H1 (cell line): Measurements from ENCODE around the gene C17orf114.

Experiments used
- CTCF ChIA-PET: fragments of 300-600 bp; sonication (Branson Sonifier 250); formaldehyde crosslinking; loops from one replicate; lab custom pipeline; 2021; ENCODE audit not compliant: partially characterized antibody; lab: Charles Lee
- POLR2A ChIA-PET: fragments of 300-600 bp; sonication (Branson Sonifier 250); formaldehyde crosslinking; loops from one replicate; lab custom pipeline; 2021; ENCODE audit warnings: inconsistent platforms; ENCODE audit not compliant: partially characterized antibody; lab: Charles Lee
- DNase-seq, 2 experiments: peaks; one replicate each; pipeline versions ENCODE4 v3.0.0 to v3.0.0-alpha.2; 2010 to 2022; ENCODE audit warnings: low spot score in 2 of 2, low read depth in 1 of 2, mixed read lengths in 1 of 2
- FAIRE-seq: peaks from 2 replicates; lab custom pipeline; 2011; peaks lifted over from hg19 to GRCh38; lab: Jason Lieb, UNC
- H2AFZ ChIP-seq: 2 replicates; pipeline ENCODE4 v1.8.1; 2012; ENCODE audit warnings: low read length, inconsistent platforms
- H2AK5ac ChIP-seq: 2 replicates; pipeline ENCODE4 v1.6.1; 2013; ENCODE audit warnings: low read depth, low read length
- H2BK120ac ChIP-seq: replicated peaks from 2 replicates; pipeline ENCODE3; 2013; ENCODE audit warnings: low read depth, low read length, inconsistent platforms
- H2BK12ac ChIP-seq: 2 replicates; pipeline ENCODE4 v1.6.1; 2013; ENCODE audit warnings: low read depth, low read length
- H2BK15ac ChIP-seq: 2 replicates; pipeline ENCODE4 v1.6.1; 2013; ENCODE audit warnings: low read length
- H2BK20ac ChIP-seq: 2 replicates; pipeline ENCODE4 v1.6.1; 2013; ENCODE audit warnings: low read length
- H2BK5ac ChIP-seq: 2 replicates; pipeline ENCODE4 v1.6.1; 2013; ENCODE audit warnings: low read depth, low read length
- H3K14ac ChIP-seq: 2 replicates; pipeline ENCODE4 v1.6.1; 2013; ENCODE audit warnings: inconsistent platforms; ENCODE audit not compliant: insufficient read length
- H3K18ac ChIP-seq: 2 replicates; pipeline ENCODE4 v1.6.1; 2013; ENCODE audit warnings: low read length; ENCODE audit errors: extremely low read depth
- H3K23ac ChIP-seq: 2 replicates; pipeline ENCODE4 v1.6.1; 2013; ENCODE audit warnings: inconsistent platforms; ENCODE audit not compliant: insufficient read length
- H3K23me2 ChIP-seq: 2 replicates; pipeline ENCODE4 v1.6.1; 2013; ENCODE audit warnings: low read depth, low read length
- H3K27ac ChIP-seq: 2 replicates; pipeline ENCODE4 v1.6.1; 2011; ENCODE audit warnings: low read depth, low read length, inconsistent platforms
- H3K27me3 ChIP-seq, 4 experiments: replicated peaks in 1 of 4; 1 replicate in 1 of 4; 2 replicates in 3 of 4; pipeline versions ENCODE4 v1.6.1 to v1.8.1; 2011 to 2013; ENCODE audit warnings: low read length in 3 of 4, mild to moderate bottlenecking in 3 of 4, inconsistent platforms in 2 of 4, mixed read lengths in 2 of 4, moderate library complexity in 1 of 4; ENCODE audit not compliant: control insufficient read depth in 3 of 4, insufficient read depth in 3 of 4; ENCODE audit errors: extremely low read depth in 1 of 4
- H3K36me3 ChIP-seq, 4 experiments: 2 replicates each; pipeline versions ENCODE4 v1.6.1 to v1.8.1; 2011 to 2013; ENCODE audit warnings: mild to moderate bottlenecking in 4 of 4, low read length in 3 of 4, moderate library complexity in 2 of 4, control low read depth in 1 of 4, inconsistent platforms in 1 of 4; ENCODE audit not compliant: insufficient read depth in 4 of 4, control insufficient read depth in 2 of 4
- H3K4ac ChIP-seq: replicated peaks from 2 replicates; pipeline ENCODE3; 2013; ENCODE audit warnings: low read length, low read depth, mixed read lengths, inconsistent platforms; ENCODE audit not compliant: insufficient read length
- H3K4me1 ChIP-seq, 4 experiments: replicated peaks in 1 of 4; 1 replicate in 1 of 4; 2 replicates in 3 of 4; pipeline versions ENCODE4 v1.6.1 to v1.8.1; 2011 to 2013; ENCODE audit warnings: low read length in 3 of 4, inconsistent platforms in 2 of 4, mixed read lengths in 1 of 4; ENCODE audit not compliant: insufficient read depth in 4 of 4, control insufficient read depth in 3 of 4
- H3K4me2 ChIP-seq, 2 experiments: 2 replicates each; pipeline versions ENCODE4 v1.6.1 to v1.8.1; 2011 to 2013; ENCODE audit warnings: low read depth in 2 of 2, low read length in 2 of 2, control low read depth in 1 of 2, inconsistent platforms in 1 of 2, mild to moderate bottlenecking in 1 of 2; ENCODE audit not compliant: insufficient read depth in 1 of 2
- H3K4me3 ChIP-seq, 4 experiments: fragments of 200-600, 300-600 bp in 1 of 4; sonication (generic), shearing (Covaris generic), sonication (Bioruptor Twin) in 1 of 4; 2 replicates each; pipeline versions ENCODE4 v1.5.1 to v1.8.1; 2011 to 2016; ENCODE audit warnings: low read length in 4 of 4, low read depth in 3 of 4, control low read depth in 2 of 4, inconsistent platforms in 2 of 4, mild to moderate bottlenecking in 2 of 4, mixed read lengths in 1 of 4, moderate library complexity in 1 of 4; ENCODE audit not compliant: insufficient read depth in 2 of 4; ENCODE audit errors: extremely low read depth in 1 of 4
- H3K56ac ChIP-seq: replicated peaks from 2 replicates; pipeline ENCODE3; 2013; ENCODE audit warnings: low read depth, mild to moderate bottlenecking, mixed read lengths, low read length, inconsistent platforms; ENCODE audit not compliant: insufficient read length
- H3K79me1 ChIP-seq: 2 replicates; pipeline ENCODE4 v1.6.1; 2013; ENCODE audit warnings: low read depth, low read length, control low read depth
- H3K79me2 ChIP-seq, 2 experiments: 2 replicates each; pipeline versions ENCODE4 v1.6.1 to v1.8.1; 2012 to 2013; ENCODE audit warnings: low read length in 2 of 2, mild to moderate bottlenecking in 2 of 2, inconsistent platforms in 1 of 2; ENCODE audit not compliant: insufficient read depth in 2 of 2, control insufficient read depth in 1 of 2
- H3K9ac ChIP-seq, 4 experiments: replicated peaks in 1 of 4; 1 replicate in 1 of 4; 2 replicates in 3 of 4; pipeline versions ENCODE4 v1.6.1 to v1.8.1; 2011 to 2013; ENCODE audit warnings: low read depth in 3 of 4, low read length in 3 of 4, control low read depth in 2 of 4, mild to moderate bottlenecking in 2 of 4, moderate library complexity in 2 of 4, inconsistent platforms in 1 of 4; ENCODE audit errors: extremely low read depth in 1 of 4
- H3K9me3 ChIP-seq, 2 experiments: 2 replicates each; pipeline versions ENCODE4 v1.6.1 to v1.8.1; 2012 to 2013; ENCODE audit warnings: mild to moderate bottlenecking in 2 of 2, moderate library complexity in 2 of 2, control low read depth in 1 of 2, inconsistent platforms in 1 of 2, low read depth in 1 of 2, low read length in 1 of 2, mixed read lengths in 1 of 2; ENCODE audit not compliant: insufficient read depth in 2 of 2
- H4K20me1 ChIP-seq, 2 experiments: replicated peaks in 1 of 2; 2 replicates each; pipeline versions ENCODE3 to v1.8.1; 2011 to 2013; ENCODE audit warnings: inconsistent platforms in 2 of 2, low read length in 2 of 2, mild to moderate bottlenecking in 1 of 2; ENCODE audit not compliant: insufficient read depth in 2 of 2, control insufficient read depth in 1 of 2
- H4K5ac ChIP-seq: 2 replicates; pipeline ENCODE4 v1.6.1; 2013; ENCODE audit warnings: low read length, low read depth, mixed read lengths, inconsistent platforms; ENCODE audit not compliant: insufficient read length
- H4K8ac ChIP-seq: 2 replicates; pipeline ENCODE4 v1.8.0; 2013; ENCODE audit warnings: mild to moderate bottlenecking, moderate library complexity, low read length, inconsistent platforms; ENCODE audit not compliant: insufficient read depth; ENCODE audit errors: extremely low read depth
- H4K91ac ChIP-seq: replicated peaks from 2 replicates; pipeline ENCODE3; 2013; ENCODE audit warnings: low read length, mixed read lengths, inconsistent platforms; ENCODE audit not compliant: insufficient read length
- ASH2L ChIP-seq: fragments of 200-600, 300-600 bp; sonication (generic); IDR thresholded peaks from one replicate; pipeline ENCODE4 v1.7.1; 2017; ENCODE audit warnings: low read length
- BCL11A ChIP-seq, 2 experiments: IDR thresholded peaks; one replicate each; pipeline ENCODE4 v1.6.1; 2011; ENCODE audit warnings: low read depth in 2 of 2, low read length in 2 of 2, mild to moderate bottlenecking in 2 of 2
- FOSL1 ChIP-seq: IDR thresholded peaks from 2 replicates; pipeline ENCODE4 v1.6.1; 2011; ENCODE audit warnings: mild to moderate bottlenecking, low read depth, low read length, moderate library complexity; ENCODE audit not compliant: insufficient read depth
- GABPA ChIP-seq: IDR thresholded peaks from 2 replicates; pipeline ENCODE4 v1.6.1; 2011; ENCODE audit warnings: mild to moderate bottlenecking, low read length, moderate library complexity, borderline replicate concordance; ENCODE audit not compliant: insufficient read depth
- JUN ChIP-seq: IDR thresholded peaks from 2 replicates; pipeline ENCODE4 v1.6.1; 2011; ENCODE audit warnings: low read depth, mild to moderate bottlenecking, improper control_type of control experiment, low read length
- NANOG ChIP-seq: IDR thresholded peaks from 2 replicates; pipeline ENCODE4 v1.6.1; 2011; ENCODE audit warnings: low read length, low read depth, mild to moderate bottlenecking, inconsistent platforms; ENCODE audit not compliant: insufficient read depth, poor library complexity, severe bottlenecking
- SIRT6 ChIP-seq: IDR thresholded peaks from one replicate; pipeline ENCODE4 v1.7.1; 2012; ENCODE audit warnings: low read length, inconsistent platforms
- SP4 ChIP-seq: IDR thresholded peaks from 2 replicates; pipeline ENCODE4 v1.6.1; 2012; ENCODE audit warnings: low read length, inconsistent platforms
- SUZ12 ChIP-seq: fragments of 200-600 bp; sonication (generic); IDR thresholded peaks from 2 replicates; pipeline ENCODE4 v1.6.1; 2012; ENCODE audit warnings: mild to moderate bottlenecking, inconsistent platforms, low read length, moderate library complexity, mixed read lengths
- TAF1 ChIP-seq: IDR thresholded peaks from 2 replicates; pipeline ENCODE4 v1.6.1; 2011; ENCODE audit warnings: mild to moderate bottlenecking, low read depth, low read length
- USF2 ChIP-seq: IDR thresholded peaks from 2 replicates; pipeline ENCODE4 v1.6.1; 2011; ENCODE audit warnings: low read length, improper control_type of control experiment
- YY1 ChIP-seq: IDR thresholded peaks from 2 replicates; pipeline ENCODE4 v1.6.1; 2011; ENCODE audit warnings: low read depth, mild to moderate bottlenecking, low read length
- ZNF274 ChIP-seq: IDR thresholded peaks from 2 replicates; pipeline ENCODE4 v1.7.0; 2012; ENCODE audit warnings: low read length, borderline replicate concordance; ENCODE audit errors: extremely low read depth
- WGBS, 2 experiments: shearing (Covaris generic) in 1 of 2; methylation state at CpG; one replicate each; pipeline versions ENCODE4 v1.1.6 to v1.1.7; 2013 to 2015; ENCODE audit warnings: low lambda C conversion rate in 2 of 2, mixed read lengths in 2 of 2, inconsistent platforms in 1 of 2, low coverage in 1 of 2, missing lambda C conversion rate in 1 of 2; ENCODE audit not compliant: insufficient replicate concordance in 2 of 2, insufficient coverage in 1 of 2, insufficient read length in 1 of 2; ENCODE audit errors: extremely low coverage in 1 of 2, missing lambda C conversion rate in 1 of 2; 5-methylcytosine and 5-hydroxymethylcytosine counted together

Gene C17orf114

DNA sequence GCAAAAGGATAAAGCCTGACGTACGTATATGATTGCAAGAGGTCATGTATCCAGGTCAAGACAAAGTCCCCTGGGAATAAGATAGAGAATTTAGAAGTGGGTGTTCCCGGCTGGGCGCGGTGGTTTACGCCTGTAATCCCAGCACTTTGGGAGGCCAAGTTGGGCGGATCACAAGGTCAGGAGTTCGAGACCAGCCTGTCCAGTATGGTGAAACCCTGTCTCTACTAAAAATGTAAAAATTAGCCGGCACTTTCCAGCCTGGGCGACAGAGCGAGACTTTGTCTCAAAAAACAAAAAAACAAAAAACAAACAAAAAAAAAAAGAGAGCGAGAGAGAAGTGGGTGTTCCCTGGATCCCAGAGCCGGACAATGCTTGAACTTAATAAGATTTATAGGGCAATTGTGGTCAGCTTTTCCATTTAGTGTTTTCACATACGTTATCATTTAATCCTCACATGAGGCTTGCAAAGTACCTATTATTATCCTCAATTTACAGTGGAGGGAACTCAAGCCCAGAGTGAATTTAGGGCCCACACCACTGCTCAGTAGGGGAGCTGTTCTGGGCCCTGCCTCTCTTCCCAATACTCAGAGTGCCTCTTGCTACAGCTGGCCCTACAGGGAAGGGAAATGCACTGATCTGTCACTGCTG lies 13.8 kb downstream of the C17orf114 start:
- Histone ChIP-seq H3K9ac (no peak overlapping the region), H3K23me2 (peaks cover 17% of the 10 kb centered on the region), H3K14ac (no peak overlapping the region), H3K4me2 (peak overlapping the region; percentile 70 to 98), H2BK12ac (no peak overlapping the region), H3K18ac (no peak overlapping the region), H3K4me1 (peaks cover 0 to 15% (median 8%) of the 10 kb centered on the region in 4 experiments; a peak in 5 of 7 replicates), H2BK120ac (no peak overlapping the region), H4K20me1 (peaks cover 0 to 2% of the 10 kb centered on the region in 2 experiments), H3K27me3 (peaks cover 3 to 30% (median 17%) of the 10 kb centered on the region in 4 experiments), H3K79me2 (no peaks in the 10 kb centered on the region), H2BK5ac (no peak overlapping the region), H3K4me3 (peak overlapping the region; percentile 46 to 74 (median 66); a peak in 6 of 8 replicates), H3K9me3 (no peaks in the 10 kb centered on the region), H2BK20ac (no peak overlapping the region), H4K8ac (no peak overlapping the region), H3K23ac (no peak overlapping the region), H3K4ac (no peak overlapping the region), H3K79me1 (no peaks in the 10 kb centered on the region), H2AFZ (no peak overlapping the region), H2AK5ac (no peak overlapping the region), H3K56ac (no peak overlapping the region), H3K36me3 (no peaks in the 10 kb centered on the region), H2BK15ac (no peak overlapping the region), H4K5ac (no peak overlapping the region), H3K27ac (no peak overlapping the region), H4K91ac (peak overlapping the region; percentile 61)
- 93% methylated on average over 14 of the region's 14 CpGs; no CpG with 5 or more reads in 1 of the 2 experiments for WGBS, 2 experiments
- POLR2A ChIA-PET = interaction anchor here (0.8 to 3.1 kb wide), 8 partner anchors 18 to 152 kb away, joined by 3 to 15 read pairs (median 4); partner anchors contain the start of genes PLD2, RNF167 and SLC25A11
- CTCF ChIA-PET = interaction anchor here (0.6 to 4.8 kb wide), 18 partner anchors 10 to 146 kb away, joined by 3 to 27 read pairs (median 3); partner anchors contain the start of gene TM4SF5
- no peak for DNase-seq
- no peak for FAIRE-seq
- TF ChIP-seq JUN (no peak), SP4 (no peak), YY1 (no peak), TAF1 (no peak), BCL11A (IDR thresholded peaks at IDR 0.05; ENCODE audit: low read depth in 2 of 2, low read length in 2 of 2) (no peak), ZNF274 (no peak), ASH2L (no peak), NANOG (no peak), FOSL1 (no peak), SUZ12 (no peak), GABPA (no peak), USF2 (no peak), SIRT6 (no peak)
